Medulla oblongata (tissue), 1 donor: ENCODE results near the gene FAM107B.

ENCODE experiments used
- DNase-seq: peaks from one replicate; pipeline ENCODE4 v3.0.0-alpha.2; 2015; ENCODE audit errors: extremely low spot score

FAM107B gene

DNA sequence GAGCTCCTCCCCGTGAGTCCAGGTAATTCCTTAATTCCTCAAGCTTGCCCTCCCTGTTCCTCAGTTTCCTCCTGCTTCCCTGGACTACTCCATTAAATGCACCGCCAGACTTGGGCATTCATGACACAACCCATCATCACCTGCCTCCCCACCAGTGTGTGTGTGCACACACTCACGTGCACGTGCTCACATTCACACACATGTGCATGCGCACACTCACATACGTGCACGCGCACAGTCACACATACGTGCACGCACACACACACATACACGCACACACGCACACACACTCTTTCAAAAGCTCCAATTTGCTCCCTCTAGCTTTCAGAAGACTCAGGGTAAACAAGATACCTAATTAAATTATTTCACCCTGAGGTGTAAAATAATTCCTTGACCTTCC lies 216.7 kb downstream of the FAM107B start:
- DNase-seq, result no peak

DNA sequence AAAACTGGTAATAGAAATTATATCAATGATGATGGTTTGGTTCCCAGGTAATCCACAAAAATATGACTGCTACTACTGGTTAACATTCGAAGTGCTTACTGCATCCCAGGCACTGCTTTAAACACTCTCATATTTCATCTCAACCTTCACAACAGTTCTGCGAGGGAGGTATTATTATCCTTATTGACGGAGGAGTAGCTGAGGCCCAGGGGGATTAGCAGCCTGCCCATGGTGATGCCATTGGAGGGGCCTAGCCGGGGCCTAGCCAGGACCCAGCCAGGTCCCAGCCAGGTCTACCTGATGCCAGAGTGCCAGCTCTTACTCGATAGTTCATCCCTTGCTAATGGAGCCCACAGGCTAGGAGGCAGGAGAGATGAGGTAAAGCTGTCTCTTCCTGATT lies 217.1 kb downstream of the FAM107B start:
- no peak for DNase-seq

DNA sequence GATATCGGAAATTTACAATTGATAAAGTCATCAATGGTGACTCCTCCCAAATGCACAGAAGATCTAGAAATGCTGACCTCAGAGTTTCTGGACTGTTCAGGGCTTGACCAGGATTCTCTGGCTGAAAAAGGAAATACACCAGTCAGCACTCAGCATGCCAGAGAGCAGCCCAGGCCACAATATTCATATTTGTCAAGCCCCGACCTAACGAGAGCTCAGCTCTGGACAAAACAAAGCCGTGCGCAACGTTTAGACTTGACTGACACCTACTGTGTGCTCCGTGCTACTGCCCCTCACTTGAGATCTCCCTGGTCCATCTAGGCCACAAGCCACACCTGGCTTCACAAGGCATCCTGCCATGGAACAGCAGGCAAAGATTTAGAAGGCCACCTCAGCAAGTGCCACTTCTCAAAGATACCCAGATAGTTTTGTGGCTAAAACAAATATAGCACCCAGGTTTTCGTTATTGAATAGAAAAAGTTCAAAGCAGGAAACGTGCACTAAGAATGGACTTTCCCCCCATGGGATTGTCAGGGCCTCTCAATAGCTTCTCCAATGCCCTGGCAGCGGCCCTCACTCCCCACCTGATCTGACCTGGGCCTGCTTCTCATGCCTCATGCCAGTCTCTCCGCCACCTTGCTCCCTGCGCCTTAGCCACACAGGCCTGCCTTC lies 218.3 kb downstream of the FAM107B start:
- DNase-seq, result peak; percentile 47

DNA sequence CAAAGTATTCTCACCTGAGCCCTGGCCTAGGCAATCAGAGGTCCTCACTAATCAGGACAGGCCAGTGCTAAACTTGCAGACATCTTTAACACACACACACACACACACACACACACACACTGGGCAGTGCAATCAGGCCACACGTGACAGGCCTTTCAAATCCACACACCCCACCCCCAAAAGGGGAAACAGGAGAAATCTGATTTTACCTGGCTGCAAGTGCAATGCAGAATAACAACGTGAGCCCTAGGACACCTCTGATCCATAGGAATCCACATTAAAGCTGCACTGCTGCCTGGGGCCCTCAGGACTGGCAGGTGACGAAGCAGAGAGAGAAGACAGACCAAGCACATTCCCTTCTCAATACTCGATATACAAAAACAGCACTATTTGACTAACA lies 218.9 kb downstream of the FAM107B start:
- no peak for DNase-seq

- DNase-seq, result no peak
These were observed 220.0 kb downstream of the FAM107B start for GRCh38 chr10:14554491-14555205.

GRCh38 chr10:14554091-14554490 lies 220.6 kb downstream of the FAM107B start:
- DNase-seq, result no peak

GRCh38 chr10:14553448-14553847 lies 221.2 kb downstream of the FAM107B start:
- DNase-seq, result no peak

DNA sequence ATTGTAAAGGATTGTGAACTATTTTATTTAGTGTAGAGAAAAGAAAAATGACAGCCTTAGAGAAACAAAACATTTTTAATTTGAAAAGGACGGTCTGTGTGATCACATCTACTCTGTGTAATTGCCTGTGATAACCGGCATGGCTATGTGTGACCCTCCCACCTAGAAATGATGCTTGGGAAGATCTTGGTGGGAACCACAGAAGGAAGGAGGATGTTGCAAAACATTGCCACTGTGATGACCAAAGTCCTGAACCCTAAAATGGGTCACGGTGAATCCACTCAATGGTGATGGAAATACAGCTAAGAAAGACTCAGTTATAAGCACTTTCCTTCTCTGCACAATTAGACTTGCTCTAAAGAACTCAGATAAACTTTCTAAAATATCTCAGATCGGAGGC lies 222.7 kb downstream of the FAM107B start:
- DNase-seq, result no peak

DNA sequence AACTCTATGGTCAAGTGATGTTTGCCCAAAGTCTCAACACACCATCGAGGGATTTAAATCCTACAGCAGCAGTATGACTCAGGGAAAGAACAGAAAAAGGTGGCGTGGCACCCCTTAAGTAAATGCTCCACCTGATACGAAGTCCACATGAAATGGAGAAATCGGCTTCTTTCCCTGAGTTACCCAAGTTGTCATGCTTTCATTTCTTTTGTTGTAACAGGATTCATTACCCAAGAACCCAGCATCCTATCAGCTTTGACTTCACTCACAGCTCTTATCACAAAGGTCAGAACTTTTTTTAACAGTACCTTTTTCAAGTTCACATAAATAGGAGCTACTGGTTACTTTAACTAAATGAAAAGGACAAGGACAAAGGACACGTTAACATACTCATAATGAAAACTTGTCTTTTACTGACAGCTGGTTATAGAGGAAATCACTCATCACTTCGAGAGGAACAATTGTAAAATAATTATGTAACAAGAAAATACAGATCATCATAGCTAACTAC lies 224.2 kb downstream of the FAM107B start:
- no peak for DNase-seq

DNA sequence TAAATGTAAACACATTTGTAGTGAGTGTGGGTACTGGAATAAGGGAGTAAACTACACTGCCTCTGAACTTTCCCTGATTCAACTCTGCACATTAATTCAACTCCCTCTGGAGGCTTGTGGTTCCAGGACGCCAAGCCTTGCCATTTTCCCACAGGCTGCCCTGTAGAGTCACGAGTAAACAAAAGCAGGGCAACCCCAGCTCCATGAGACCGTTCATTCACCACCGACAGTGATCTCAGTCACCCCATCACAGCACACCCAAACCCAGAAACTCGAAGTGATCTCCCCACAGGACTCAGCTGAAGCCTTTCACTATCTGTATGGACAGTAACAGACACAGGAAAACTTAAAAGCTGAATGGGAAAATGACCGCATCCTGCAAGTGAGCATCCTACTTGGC lies 225.2 kb downstream of the FAM107B start:
- DNase-seq, result peak; percentile 68

DNA sequence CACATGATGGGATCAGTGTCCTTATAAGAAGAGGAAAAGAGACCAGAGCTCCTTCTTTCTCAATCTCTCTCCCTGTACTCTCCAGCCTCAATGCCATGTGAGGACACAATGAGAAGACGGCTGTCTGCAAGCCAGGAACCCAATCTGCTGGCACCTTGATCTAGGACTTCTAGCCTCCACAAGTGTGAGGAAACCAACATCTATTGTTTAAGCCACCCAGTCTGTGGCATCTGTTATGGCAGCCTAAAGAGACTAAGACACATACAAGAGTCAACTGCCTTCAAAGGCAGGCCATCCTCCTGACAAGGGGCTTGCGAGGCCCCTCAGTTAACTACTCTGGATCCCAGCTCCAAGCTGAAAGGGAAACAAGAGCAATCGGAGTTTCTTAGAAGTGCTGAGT lies 225.7 kb downstream of the FAM107B start:
- DNase-seq, result no peak

DNA sequence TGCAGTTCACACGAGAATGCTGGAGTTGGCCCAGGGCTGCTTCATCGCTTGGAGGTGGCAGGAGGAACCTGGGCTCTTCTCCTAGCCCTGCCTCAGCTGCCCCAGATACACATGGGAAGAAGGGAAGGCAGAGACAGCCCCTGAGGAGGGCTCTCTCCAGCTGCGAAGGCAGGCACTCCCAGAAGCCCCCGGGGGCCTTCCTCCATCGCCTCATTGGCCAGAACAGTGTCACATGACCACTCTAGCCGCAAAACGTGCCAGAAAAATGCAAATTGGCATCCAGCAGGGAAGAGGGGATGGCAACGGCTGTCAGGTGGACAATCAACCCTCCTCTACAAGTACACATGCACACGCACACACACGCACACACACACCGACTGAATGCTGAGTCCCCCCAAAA lies 226.2 kb downstream of the FAM107B start:
- DNase-seq, result no peak

- no peak for DNase-seq
These were observed 226.9 kb downstream of the FAM107B start for GRCh38 chr10:14547816-14548215.

DNA sequence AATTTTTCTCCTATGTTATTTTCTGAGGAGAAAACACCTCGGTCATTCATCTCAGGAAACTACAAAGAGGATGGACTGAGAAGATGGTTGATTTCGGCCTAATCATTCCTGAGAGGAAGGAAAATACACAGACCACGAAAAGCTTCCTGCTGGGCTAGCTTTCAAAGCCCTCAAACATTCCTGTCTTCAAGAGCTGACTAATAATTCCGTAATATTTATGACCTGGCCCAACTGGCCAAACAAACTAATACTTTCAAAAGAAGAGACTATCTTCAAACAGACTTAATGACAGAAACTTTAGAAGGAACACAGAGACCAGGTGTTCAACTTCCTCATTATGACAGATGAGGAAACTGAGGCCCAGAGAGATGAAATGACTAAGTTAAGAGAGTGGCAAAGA lies 228.9 kb downstream of the FAM107B start:
- no peak for DNase-seq

- DNase-seq, result no peak
These were observed 230.8 kb downstream of the FAM107B start for GRCh38 chr10:14543904-14544210.

DNA sequence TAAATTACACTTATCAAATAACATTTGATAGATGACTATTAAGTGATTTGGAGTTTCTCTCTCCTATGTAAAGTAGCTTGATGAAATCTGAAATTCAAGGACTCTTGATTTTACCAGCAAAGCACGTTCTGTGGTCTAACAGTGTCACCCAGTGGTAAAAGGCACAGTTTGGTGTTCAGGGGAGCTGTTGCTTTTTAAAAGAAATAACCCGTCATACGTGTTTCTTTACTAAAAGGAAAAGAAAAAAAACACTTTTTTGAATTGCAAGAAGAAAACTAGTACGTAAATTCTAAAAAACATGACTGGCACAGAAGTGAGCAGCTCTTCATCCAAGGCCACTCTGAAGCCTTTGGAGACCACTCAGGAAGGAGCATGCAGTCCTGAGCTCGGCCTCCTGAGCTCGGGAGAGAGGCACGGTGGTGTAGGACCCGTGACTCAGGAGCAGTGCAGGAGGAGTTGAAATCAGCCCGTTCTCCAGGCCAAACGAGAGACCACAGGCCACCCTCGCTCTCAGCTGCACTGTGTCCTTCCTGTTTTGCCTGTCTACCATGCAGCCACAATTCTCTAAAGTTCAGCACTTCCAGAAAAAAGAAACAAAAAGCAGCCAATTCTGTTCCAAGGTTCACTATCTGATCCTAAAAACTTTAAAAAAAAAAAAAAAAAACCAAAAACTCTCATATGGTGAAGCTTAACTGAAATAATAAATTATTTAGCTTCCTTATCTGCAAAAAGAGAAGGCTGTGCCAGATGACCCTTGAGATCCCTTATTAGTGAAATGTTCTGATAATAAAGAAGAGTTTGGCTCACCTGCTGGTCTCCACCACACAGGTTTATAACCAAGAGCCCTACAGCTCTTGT lies 231.4 kb downstream of the FAM107B start:
- peak; percentile 64 for DNase-seq

GRCh38 chr10:14541379-14541778 lies 233.3 kb downstream of the FAM107B start:
- no peak for DNase-seq

GRCh38 chr10:14540611-14541010 lies 234.1 kb downstream of the FAM107B start:
- DNase-seq, result no peak

- no peak for DNase-seq
These were observed 234.6 kb downstream of the FAM107B start for GRCh38 chr10:14540062-14540461.

GRCh38 chr10:14539176-14539575 lies 235.5 kb downstream of the FAM107B start:
- no peak for DNase-seq

- peak; percentile 77 for DNase-seq
These were observed 238.2 kb downstream of the FAM107B start for GRCh38 chr10:14536241-14537213.
